IPS-15b (cell line): ENCODE results near the gene LYSMD2.

Experiments used
- H3K27me3 ChIP-seq: one replicate; pipeline ENCODE4 v1.6.1; 2013; ENCODE audit warnings: low read length; ENCODE audit not compliant: control insufficient read depth, insufficient read depth
- H3K36me3 ChIP-seq: one replicate; pipeline ENCODE4 v1.6.1; 2013; ENCODE audit warnings: low read length; ENCODE audit not compliant: control insufficient read depth, insufficient read depth
- H3K4me1 ChIP-seq: one replicate; pipeline ENCODE4 v1.6.1; 2013; ENCODE audit warnings: mild to moderate bottlenecking, low read length; ENCODE audit not compliant: control insufficient read depth, insufficient read depth
- H3K4me3 ChIP-seq: one replicate; pipeline ENCODE4 v1.5.1; 2013; ENCODE audit warnings: low read depth, low read length
- H3K9ac ChIP-seq: one replicate; pipeline ENCODE4 v1.6.1; 2013; ENCODE audit warnings: low read depth, mild to moderate bottlenecking, low read length
- H3K9me3 ChIP-seq: one replicate; pipeline ENCODE4 v1.6.1; 2013; ENCODE audit warnings: mild to moderate bottlenecking, low read length; ENCODE audit not compliant: control insufficient read depth, insufficient read depth

LYSMD2 gene

DNA sequence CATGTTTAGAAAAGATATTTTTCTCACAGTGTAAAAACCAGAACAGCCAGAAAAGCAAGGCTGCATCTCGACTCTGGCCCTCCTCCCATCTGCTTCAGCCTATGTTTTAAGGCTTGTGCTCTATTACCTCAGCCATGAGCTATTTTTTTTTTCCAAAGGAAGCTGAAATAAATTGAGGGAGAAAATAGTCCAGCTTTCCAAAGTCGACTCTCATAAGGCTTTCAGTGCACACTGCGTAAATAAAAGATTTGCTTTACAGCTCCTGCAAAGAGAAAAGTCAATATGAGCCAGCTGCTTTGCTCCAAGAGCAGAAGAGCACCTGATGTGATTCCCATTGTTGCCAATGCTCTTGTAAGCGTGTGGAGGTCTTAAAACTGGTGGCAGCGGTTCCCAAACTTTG is 29.4 kb downstream of the LYSMD2 start:
- Histone ChIP-seq H3K9me3 (no peaks in the 10 kb centered on the region), H3K36me3 (no peaks in the 10 kb centered on the region), H3K4me1 (no peaks in the 10 kb centered on the region), H3K4me3 (no peak overlapping the region), H3K9ac (no peak overlapping the region), H3K27me3 (no peaks in the 10 kb centered on the region)

DNA sequence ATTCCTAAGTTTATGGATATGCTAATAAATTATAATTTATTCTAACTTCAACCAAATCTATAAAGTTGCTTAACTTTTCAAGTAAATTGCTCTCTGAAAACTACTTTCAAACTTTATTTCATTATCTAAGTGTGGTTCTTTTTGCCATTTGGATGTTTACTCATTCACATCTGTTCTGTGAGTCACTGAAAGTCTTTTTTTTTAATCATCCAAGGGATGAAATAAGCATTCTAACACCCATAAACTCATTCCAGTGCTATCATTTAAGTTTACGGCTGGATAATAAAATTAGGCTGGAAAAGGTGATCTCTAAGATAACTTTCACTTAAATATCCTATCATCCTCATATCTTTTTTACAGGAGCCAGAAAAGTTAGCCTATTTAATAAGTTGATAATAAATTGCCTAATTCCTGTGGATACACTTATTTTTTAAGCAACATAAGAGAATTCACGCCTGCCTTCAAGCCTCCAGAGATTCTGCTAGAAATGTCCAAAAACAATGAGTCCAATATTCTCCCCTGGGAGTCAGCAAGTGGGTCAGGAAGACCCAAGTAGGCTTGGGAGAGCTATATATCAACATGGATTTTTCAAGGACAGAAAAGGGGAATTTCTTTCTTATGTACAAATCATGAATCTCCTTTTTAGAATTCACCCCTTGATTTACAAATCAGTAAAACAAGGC is 30.4 kb downstream of the LYSMD2 start:
- Histone ChIP-seq H3K9me3 (no peaks in the 10 kb centered on the region), H3K27me3 (no peaks in the 10 kb centered on the region), H3K9ac (no peak overlapping the region), H3K4me1 (no peaks in the 10 kb centered on the region), H3K36me3 (no peaks in the 10 kb centered on the region), H3K4me3 (no peak overlapping the region)

DNA sequence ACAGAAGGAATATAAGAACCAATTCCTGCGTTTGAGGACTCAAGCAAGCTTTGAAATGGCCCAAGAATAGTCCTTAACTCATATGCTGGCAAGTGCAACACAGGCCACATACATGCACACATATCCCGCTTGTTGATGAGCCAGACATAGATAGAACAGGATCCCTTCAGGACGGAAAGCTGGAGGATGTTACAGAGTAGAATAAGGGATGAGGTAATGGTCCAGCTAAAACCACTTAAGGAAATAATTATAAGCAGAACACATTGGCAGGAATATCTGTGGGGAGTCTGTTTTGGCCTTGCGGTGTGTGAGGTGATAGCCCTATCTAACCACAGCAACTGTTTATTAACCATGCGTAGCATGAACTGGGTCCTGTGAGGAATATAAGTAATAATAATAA is 31.2 kb downstream of the LYSMD2 start:
- Histone ChIP-seq H3K27me3 (no peaks in the 10 kb centered on the region), H3K4me3 (no peak overlapping the region)

DNA sequence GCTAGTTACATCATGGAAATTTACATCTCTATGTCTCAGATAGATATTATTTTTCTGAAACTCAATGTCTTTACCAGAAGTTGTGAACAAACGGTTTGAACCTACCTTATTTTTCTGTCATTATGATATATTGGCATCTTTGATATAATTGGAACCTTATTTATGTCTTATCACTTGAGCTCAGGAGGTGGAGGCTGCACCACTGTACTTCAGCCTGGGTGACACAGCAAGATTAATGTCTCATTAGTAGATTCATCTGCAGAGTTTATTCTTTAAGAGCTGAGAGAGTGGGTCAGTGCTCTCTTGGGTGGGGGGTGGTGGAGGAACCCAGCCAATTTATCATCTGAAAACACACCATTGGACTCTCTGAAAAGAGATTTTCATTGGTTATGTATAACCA is 34.7 kb downstream of the LYSMD2 start:
- Histone ChIP-seq H3K9ac (no peak overlapping the region), H3K4me1 (no peaks in the 10 kb centered on the region), H3K36me3 (peaks cover 8% of the 10 kb centered on the region), H3K4me3 (no peak overlapping the region), H3K27me3 (no peaks in the 10 kb centered on the region), H3K9me3 (no peaks in the 10 kb centered on the region)

More for the DNA sequence above, 31.2 kb downstream of the LYSMD2 start:
- no peaks in the 10 kb centered on the region for H3K9me3 ChIP-seq
- H3K9ac ChIP-seq: no peak overlapping the region
- no peaks in the 10 kb centered on the region for H3K36me3 ChIP-seq
- no peaks in the 10 kb centered on the region for H3K4me1 ChIP-seq

DNA sequence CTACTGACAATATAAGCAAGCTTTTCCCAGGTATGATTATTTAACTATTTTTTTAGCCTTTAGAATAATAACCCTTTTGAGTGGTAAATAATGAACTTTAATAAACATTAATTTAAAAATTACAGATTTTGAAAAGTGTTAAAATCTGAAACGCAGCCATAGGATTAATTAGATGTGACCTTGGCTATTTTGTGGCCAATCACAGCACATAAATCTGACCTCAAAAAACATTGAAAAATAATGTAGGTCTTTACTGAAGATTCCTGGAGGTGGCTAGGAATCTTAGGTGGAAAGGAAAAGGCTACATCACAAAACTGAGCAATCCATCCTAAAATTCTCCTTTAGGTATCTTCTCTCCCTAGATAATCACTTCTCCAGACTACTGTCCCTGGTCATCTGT is 38.1 kb downstream of the LYSMD2 start:
- Histone ChIP-seq H3K4me3 (no peak overlapping the region), H3K9ac (no peak overlapping the region), H3K9me3 (no peaks in the 10 kb centered on the region), H3K27me3 (no peaks in the 10 kb centered on the region), H3K36me3 (peaks cover 8% of the 10 kb centered on the region), H3K4me1 (no peaks in the 10 kb centered on the region)

DNA sequence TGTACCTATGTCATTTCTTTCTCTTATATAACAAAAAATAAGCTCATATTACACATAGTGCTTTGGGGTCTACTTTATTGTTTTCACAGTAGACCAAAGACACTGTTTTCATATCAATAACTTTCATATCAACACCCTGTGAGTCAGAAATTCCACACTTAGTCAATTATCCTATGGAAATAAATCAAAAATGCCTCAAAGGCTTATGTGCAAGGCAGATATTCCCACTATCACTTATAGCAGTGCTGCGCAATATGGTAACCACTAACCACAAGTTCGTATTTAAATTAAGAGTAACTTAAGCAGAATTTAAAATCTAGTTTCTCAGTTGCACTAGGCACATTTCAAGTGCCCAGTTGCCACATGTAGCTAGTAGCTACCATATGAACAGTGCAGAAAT is 40.3 kb downstream of the LYSMD2 start:
- H3K27me3 ChIP-seq: no peaks in the 10 kb centered on the region

DNA sequence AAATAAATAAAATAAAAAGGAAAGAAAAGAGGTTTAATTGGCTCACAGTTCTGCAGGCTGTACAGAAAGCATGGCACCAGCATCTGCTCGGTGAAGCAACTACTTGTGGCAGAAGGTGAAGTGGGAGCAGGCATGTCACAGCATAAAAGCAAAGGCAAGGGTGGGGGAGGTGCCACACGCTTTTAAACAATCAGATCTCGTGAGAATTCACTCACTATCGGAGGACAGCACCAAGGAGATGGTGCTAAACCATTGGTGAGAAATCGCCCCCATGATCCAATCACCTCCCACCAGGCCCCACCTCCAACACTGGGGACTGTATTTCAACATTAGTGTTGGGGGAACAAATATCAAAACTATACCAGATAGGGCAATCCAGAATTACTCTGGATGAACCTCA is 40.9 kb downstream of the LYSMD2 start:
- Histone ChIP-seq H3K36me3 (peaks cover 8% of the 10 kb centered on the region), H3K4me3 (no peak overlapping the region), H3K27me3 (no peaks in the 10 kb centered on the region), H3K9me3 (no peaks in the 10 kb centered on the region), H3K9ac (no peak overlapping the region), H3K4me1 (no peaks in the 10 kb centered on the region)

More for the DNA sequence above, 40.3 kb downstream of the LYSMD2 start:
- H3K4me1 ChIP-seq: no peaks in the 10 kb centered on the region
- no peak overlapping the region for H3K9ac ChIP-seq
- H3K36me3 ChIP-seq: peaks cover 8% of the 10 kb centered on the region
- no peaks in the 10 kb centered on the region for H3K9me3 ChIP-seq
- no peak overlapping the region for H3K4me3 ChIP-seq

DNA sequence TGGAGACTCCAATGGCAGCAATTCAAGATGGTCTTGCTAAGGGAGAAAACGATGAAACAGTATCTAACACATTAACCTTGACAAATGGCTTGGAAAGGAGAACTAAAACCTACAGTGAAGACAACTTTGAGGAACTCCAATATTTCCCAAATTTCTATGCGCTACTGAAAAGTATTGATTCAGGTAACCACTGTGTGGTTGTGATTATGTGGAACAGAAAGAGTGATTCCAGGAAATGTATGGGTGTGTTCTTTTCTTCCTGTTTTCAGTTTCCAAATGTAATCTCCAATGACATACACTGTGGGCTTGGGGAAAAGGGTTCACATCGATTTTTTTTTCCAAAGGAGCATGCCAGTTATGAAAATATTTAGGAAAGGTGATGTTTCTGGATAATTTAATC is 45.3 kb downstream of the LYSMD2 start:
- no peak overlapping the region for H3K4me3 ChIP-seq
- no peaks in the 10 kb centered on the region for H3K36me3 ChIP-seq
- no peak overlapping the region for H3K9ac ChIP-seq
- H3K9me3 ChIP-seq: no peaks in the 10 kb centered on the region
- H3K4me1 ChIP-seq: no peaks in the 10 kb centered on the region
- no peaks in the 10 kb centered on the region for H3K27me3 ChIP-seq

DNA sequence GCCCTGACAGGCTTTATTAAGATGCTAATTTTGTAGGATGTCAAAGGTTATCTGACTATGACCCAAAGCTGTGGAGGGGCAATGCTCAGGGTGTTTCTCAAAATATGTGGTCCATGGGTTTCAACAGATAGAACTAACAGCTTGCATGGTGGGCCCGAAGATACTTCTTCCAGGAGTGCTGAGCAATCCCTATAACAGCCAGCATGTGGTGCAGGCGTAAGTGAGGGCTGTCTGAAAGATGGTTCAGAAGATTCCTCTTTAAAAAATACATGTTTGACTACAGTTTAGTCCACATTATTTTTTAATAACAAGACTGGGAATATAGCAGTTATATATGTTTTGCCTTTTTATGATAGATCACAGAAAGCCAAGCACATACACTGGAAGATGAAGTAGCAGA is 48.6 kb downstream of the LYSMD2 start:
- Histone ChIP-seq H3K9me3 (no peaks in the 10 kb centered on the region), H3K36me3 (no peaks in the 10 kb centered on the region), H3K4me3 (no peak overlapping the region), H3K9ac (no peak overlapping the region), H3K27me3 (no peaks in the 10 kb centered on the region), H3K4me1 (no peaks in the 10 kb centered on the region)

DNA sequence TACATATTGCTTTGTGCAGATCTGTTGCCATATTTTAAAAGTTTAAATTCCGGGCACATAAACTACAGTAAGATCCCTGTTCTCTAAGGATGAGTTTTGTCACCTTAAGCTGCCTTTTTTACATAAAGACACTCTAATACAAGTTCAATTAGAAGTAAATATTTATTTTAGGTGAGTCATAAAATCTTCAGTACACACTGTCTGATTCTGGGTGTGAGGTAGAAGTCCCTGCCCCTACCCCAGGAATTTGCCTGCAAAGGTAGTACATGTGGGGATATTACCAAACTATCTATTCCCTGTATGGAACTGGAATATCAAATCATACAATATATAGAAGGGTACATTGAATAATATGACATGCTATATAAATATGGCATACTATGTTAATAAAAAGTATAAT is 49.9 kb downstream of the LYSMD2 start:
- no peaks in the 10 kb centered on the region for H3K9me3 ChIP-seq
- H3K36me3 ChIP-seq: no peaks in the 10 kb centered on the region
- no peaks in the 10 kb centered on the region for H3K27me3 ChIP-seq

DNA sequence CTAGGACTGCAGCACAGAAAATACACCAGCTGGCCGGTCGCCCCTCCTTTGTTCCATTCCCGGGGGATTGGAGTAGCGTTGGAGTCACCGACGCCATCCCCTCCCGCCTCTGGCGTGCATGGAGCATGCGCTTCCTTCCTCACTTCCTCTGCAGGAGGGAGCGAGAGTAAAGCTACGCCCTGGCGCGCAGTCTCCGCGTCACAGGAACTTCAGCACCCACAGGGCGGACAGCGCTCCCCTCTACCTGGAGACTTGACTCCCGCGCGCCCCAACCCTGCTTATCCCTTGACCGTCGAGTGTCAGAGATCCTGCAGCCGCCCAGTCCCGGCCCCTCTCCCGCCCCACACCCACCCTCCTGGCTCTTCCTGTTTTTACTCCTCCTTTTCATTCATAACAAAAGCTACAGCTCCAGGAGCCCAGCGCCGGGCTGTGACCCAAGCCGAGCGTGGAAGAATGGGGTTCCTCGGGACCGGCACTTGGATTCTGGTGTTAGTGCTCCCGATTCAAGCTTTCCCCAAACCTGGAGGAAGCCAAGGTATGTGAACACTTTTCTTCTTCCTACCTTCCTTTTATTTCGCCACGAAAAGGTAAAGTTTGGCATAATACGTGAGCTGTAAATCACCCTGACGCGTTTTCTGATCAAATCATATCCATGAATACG is 56.0 kb downstream of the LYSMD2 start, which contains the start of gene SCG3:
Gene SCG3, plus strand, starts transcription at position 201 of the 661 bp plus-strand sequence. Its CDS starts 253 bp downstream, at position 454.
- no peaks in the 10 kb centered on the region for H3K36me3 ChIP-seq
- no peaks in the 10 kb centered on the region for H3K4me1 ChIP-seq
- H3K9me3 ChIP-seq: no peaks in the 10 kb centered on the region
- H3K4me3 ChIP-seq: peak within 1 kb of the TSS; percentile 62
- peak within 1 kb of the TSS; percentile 47 for H3K9ac ChIP-seq
- no peaks in the 10 kb centered on the region for H3K27me3 ChIP-seq

More for the DNA sequence above, 49.9 kb downstream of the LYSMD2 start:
- Histone ChIP-seq H3K4me3 (no peak overlapping the region), H3K9ac (no peak overlapping the region), H3K4me1 (no peaks in the 10 kb centered on the region)

DNA sequence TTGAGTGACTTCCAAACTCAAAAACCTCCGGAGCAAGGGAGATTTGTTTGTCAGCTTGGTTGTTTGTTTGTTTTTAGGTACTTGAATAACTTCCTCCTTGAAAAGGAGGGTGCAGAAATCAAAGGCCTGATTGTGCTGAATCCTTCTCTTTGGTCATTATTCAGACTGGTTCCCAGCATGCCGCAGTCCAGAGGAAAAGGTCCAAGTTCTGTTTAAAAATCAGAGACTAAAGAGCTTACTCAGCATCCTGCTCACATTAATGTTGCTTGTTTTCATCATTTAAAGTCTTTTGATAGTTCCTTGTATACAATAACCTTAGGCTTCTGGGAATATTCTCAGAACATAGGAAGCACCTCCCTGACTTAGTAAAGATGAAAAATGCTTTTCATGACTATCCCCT is 57.1 kb downstream of the LYSMD2 start:
- Histone ChIP-seq H3K4me3 (no peak overlapping the region), H3K9ac (no peak overlapping the region), H3K9me3 (no peaks in the 10 kb centered on the region), H3K4me1 (peaks cover 4% of the 10 kb centered on the region), H3K36me3 (no peaks in the 10 kb centered on the region), H3K27me3 (no peaks in the 10 kb centered on the region)
